HT-29 (cell line): ENCODE results near the gene POU4F1. TPM values are rescaled to one million over a fixed set of nuclear protein-coding genes. Genes with fewer than 3 reads are reported as not detected.

Experiments used
- DNase-seq: peaks from one replicate; pipeline ENCODE4 v3.0.0-alpha.2; 2015; ENCODE audit warnings: low spot score
- total RNA-seq: library from RNA; depleted of rRNA; stranded (reverse); fragments of >200 nt; shearing (Covaris generic); gene quantifications from 2 replicates; pipeline ENCODE4 v1.2.3, GENCODE V29; 2014; rRNA removed

The POU4F1 gene
- total RNA-seq = not detected in 2 replicates

GRCh38 chr13:78603240-78603957, at the start of gene POU4F1:
POU4F1 (minus strand) TSS chr13:78603552; CDS start chr13:78603326, 226 bp downstream.
- no peak for DNase-seq

- no peak for DNase-seq
Measured at GRCh38 chr13:78652651-78653050, 49.3 kb upstream of the POU4F1 start.

DNA sequence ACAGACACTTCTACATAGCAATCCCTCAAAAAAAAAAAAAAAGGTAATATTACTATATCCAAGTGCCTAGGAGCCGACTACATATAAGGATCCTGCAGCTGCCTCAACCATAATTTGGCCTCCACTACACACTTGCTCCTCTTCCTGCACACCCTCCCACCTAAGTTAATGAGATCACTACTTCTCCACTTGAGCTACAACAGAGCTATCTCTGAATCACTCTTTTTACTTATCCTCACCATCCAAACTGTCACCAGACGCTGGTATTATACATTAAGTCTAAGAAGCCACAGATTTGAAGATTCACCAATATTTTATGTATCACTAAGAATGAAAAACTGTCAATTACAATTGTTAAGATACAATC, 47.3 kb upstream of the POU4F1 start:
- no peak for DNase-seq

- no peak for DNase-seq
Measured at GRCh38 chr13:78649997-78650716, 46.8 kb upstream of the POU4F1 start.

GRCh38 chr13:78647109-78647678, 43.8 kb upstream of the POU4F1 start:
- DNase-seq = peak; percentile 58

DNA sequence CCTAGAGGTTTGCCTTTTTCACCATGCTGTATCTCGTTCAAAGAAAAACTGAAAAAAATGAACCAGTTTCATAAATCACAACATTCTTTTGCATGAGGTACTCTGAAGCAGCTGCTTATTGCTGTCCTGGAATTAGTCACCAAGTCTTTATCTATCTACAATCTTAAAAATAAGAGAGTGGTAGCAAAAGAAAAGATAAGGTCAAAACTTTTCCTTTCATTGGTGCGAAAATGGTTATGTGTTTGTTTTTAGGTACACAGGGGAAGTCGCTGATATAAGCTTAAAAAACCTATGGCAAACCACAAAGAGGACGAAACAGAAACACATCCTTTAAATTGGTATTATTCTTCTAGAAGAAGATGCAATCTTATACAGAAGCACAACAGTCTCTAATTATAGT, 34.9 kb upstream of the POU4F1 start:
- DNase-seq = no peak

DNA sequence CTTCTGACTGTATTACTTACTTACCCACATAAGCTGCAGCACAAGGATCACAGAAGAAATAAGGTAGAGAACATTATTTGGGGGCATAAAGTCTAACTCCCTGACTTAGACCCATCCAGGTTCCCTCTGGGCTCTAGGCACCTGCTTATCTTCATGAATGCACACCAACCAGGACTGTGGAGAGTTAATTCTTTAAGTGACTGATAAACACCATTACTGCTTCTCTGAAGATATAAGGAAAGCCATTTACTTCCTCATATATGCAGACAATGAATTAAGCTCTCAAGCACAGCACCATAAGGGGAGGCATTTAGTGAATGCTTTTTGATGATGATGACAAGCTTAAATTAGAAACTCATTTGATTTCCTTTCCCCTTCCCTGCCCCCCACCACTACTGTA, 33.1 kb upstream of the POU4F1 start:
- DNase-seq = no peak

DNA sequence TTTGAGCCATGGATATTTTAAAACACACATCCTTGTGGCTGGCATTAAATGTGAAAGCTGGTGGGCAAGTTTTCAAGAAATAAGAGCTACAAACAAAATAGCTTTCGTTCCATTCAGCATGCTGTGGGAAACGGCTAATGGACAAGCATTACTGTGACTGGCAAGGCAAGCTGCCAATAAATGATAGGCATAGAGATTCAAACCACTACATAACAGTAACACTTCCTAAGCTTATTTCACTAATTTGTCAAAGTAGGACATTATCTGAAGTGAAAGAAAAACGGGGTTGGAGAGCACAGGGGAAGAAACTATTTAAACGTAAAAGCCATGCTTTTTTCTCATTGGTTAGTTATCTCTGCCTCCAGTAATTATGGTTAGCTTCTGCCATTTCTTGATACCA, 29.6 kb upstream of the POU4F1 start:
- no peak for DNase-seq

GRCh38 chr13:78631077-78631476, 27.7 kb upstream of the POU4F1 start:
- peak; percentile 43 for DNase-seq

DNA sequence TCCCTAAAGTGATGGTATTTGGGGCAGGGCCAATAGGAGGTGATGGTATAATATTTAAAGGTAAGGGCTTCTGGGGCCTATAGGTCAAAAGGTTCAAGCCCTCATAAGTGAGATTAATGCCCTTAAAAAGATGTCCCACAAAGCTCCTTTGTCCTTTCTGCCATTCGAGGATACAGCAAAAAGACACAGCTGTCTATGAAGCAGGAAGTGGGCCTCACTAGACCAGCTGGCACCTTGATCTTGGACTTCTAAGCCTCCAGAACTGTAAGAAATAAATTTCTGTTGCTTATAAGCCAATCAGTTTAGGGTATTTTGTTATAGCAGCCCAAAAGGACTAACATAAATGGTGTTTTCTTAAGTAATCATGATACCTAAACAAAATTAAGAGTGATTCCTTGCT, 27.2 kb upstream of the POU4F1 start:
- DNase-seq = no peak

DNA sequence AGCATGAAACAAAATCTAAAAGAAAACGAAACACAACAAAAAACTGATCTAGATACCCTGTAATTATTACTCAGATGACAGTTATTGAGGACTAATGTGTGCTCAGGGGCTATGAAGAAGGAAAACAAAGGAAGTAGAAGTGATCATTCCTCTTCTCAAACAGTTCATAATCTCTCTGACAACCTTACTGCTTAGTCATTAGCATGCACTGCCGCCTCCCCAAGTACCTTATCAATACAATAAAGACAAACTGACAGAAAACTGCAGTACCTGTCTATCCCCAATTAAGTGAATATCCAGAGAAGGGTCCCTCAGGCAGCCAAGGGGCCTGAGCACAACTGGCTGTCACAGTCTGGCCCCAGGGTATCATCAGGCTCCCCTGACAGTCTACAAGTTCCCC, 22.0 kb upstream of the POU4F1 start:
- DNase-seq = no peak

GRCh38 chr13:78623132-78623531, 19.8 kb upstream of the POU4F1 start:
- no peak for DNase-seq

- DNase-seq = no peak
Measured at GRCh38 chr13:78620936-78621470, 17.7 kb upstream of the POU4F1 start.

DNA sequence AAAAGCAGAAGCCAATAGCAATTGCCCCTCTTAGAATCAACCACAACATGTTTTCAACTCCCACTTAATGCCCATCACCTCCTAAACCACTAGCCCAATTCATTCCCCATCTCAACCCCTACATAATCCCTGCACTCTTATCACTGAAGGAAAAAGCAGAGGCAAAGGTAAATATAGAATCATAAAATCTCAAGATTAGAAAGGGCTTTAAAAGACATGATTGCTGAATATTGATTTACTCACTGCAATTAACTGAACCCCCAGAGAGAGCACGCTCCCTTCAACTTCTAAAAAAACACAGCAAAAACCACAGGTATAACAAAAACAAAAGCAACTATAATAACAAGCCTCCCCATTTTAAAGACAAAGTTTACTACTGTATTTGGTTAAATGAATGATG, 15.1 kb upstream of the POU4F1 start:
- no peak for DNase-seq

DNA sequence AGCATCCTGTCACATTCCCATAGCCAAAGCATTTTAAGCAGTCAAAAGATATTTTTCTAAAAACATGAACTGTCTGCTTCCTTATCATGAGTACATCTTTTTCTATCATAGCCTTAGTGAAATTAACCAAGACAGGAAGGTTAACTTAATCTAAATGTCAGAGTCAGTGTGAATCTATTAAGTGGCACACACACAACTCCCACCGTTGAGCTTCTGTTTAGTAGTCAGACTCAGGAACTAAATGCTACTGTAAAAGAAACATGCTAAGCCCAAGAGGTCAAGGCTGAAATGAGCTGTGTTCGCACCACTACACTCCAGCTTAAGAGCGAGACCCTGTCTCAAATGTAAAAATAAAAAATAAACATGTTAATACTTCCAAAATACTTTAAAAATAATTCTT, 7.7 kb upstream of the POU4F1 start:
- no peak for DNase-seq

- DNase-seq = no peak
Measured at GRCh38 chr13:78610381-78610883, 7.1 kb upstream of the POU4F1 start.

GRCh38 chr13:78609464-78610205, 6.3 kb upstream of the POU4F1 start:
- DNase-seq = no peak

- no peak for DNase-seq
Measured at GRCh38 chr13:78608688-78609463, 5.5 kb upstream of the POU4F1 start.

- DNase-seq = no peak
Measured at GRCh38 chr13:78608252-78608687, 4.9 kb upstream of the POU4F1 start.

DNA sequence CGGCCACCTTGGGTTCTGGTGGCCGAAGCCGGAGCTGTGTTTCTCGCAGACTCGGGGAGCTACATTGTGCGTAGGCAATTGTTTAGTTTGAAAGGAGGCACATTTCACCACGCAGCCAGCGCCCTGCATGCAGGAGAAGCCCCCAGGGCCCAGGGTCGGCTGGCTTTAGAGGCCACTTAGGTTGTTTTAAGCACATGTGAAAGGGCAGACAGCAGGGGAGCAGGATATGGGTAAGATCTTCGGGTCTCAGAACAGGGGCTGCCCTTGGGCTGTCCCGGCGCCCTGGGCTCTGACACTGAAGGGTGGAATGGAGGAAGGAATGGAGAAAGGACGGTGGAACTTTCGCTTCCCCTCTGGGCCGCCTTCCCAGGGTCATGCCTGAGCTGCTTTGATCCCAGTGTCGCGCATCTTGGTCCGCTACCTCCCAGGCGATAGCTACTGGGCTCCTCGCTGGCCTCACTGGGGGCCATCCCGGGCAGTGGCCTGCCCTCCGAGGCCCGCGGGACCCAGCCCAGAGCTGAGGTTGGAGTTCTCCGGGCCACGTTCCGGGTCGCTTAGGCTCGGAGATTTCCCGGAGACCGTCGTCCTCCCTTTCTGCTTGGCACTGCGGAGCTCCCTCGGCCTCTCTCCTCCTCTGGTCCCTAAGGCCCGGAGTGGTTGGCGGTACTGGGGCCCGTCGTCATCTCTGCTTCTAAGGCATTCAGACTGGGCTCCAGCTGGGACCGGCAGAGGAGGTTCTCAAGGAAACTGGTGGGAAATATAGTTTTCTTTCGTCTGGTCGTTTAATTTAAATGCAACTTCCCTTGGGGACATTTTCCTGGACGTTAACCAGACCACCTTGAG, 4.3 kb upstream of the POU4F1 start:
- DNase-seq = no peak
